ENCODE measurements around the gene EBF4.

Gene EBF4

GRCh38 chr20:2736441-2736840 lies 43.9 kb downstream of the EBF4 start:
- H3K4me3 ChIP-seq (replicated peaks; ENCODE audit: low read depth, low read length) = no peak overlapping the region
- TF ChIP-seq CTCF (IDR thresholded peaks at IDR 0.05; ENCODE audit: low read length, missing control alignments) = no peak
- no peak for DNase-seq (ENCODE audit: low read depth)

- no peak overlapping the region for H3K4me3 ChIP-seq (replicated peaks; ENCODE audit: low read depth, low read length)
- TF ChIP-seq CTCF (IDR thresholded peaks at IDR 0.05; ENCODE audit: low read length, missing control alignments) = no peak
- DNase-seq (ENCODE audit: low read depth) = no peak
Measured at GRCh38 chr20:2738331-2739041, 45.9 kb downstream of the EBF4 start.

- no peak for TF ChIP-seq CTCF (IDR thresholded peaks at IDR 0.05; ENCODE audit: low read length, missing control alignments)
- no peak for DNase-seq (ENCODE audit: low read depth)
- no peak overlapping the region for H3K4me3 ChIP-seq (replicated peaks; ENCODE audit: low read depth, low read length)
Measured at GRCh38 chr20:2739042-2739398, 46.4 kb downstream of the EBF4 start.

GRCh38 chr20:2740702-2741101 lies 48.1 kb downstream of the EBF4 start:
- TF ChIP-seq CTCF (IDR thresholded peaks at IDR 0.05; ENCODE audit: low read length, missing control alignments) = no peak
- no peak for DNase-seq (ENCODE audit: low read depth)
- H3K4me3 ChIP-seq (replicated peaks; ENCODE audit: low read depth, low read length) = no peak overlapping the region

GRCh38 chr20:2741463-2741862 lies 48.9 kb downstream of the EBF4 start:
- no peak for DNase-seq (ENCODE audit: low read depth)
- no peak for TF ChIP-seq CTCF (IDR thresholded peaks at IDR 0.05; ENCODE audit: low read length, missing control alignments)
- H3K4me3 ChIP-seq (replicated peaks; ENCODE audit: low read depth, low read length) = no peak overlapping the region

- no peak for DNase-seq (ENCODE audit: low read depth)
- no peak for TF ChIP-seq CTCF (IDR thresholded peaks at IDR 0.05; ENCODE audit: low read length, missing control alignments)
- H3K4me3 ChIP-seq (replicated peaks; ENCODE audit: low read depth, low read length) = no peak overlapping the region
Measured at GRCh38 chr20:2741881-2742280, 49.3 kb downstream of the EBF4 start.

GRCh38 chr20:2742431-2742830 lies 49.9 kb downstream of the EBF4 start:
- no peak for TF ChIP-seq CTCF (IDR thresholded peaks at IDR 0.05; ENCODE audit: low read length, missing control alignments)
- no peak overlapping the region for H3K4me3 ChIP-seq (replicated peaks; ENCODE audit: low read depth, low read length)
- no peak for DNase-seq (ENCODE audit: low read depth)

All from fibroblast of pulmonary artery (primary cell).